BLaER1 (cell line): ENCODE results near the gene C8G.

Source experiments
- H3K27ac ChIP-seq: shearing (Covaris generic); formaldehyde crosslinking; 2 replicates; pipeline ENCODE4 v1.8.1; 2022
- H3K27me3 ChIP-seq: shearing (Covaris generic); formaldehyde crosslinking; 2 replicates; pipeline ENCODE4 v1.8.1; 2022
- H3K36me3 ChIP-seq: shearing (Covaris generic); formaldehyde crosslinking; 2 replicates; pipeline ENCODE4 v1.8.1; 2022
- H3K4me1 ChIP-seq: shearing (Covaris generic); formaldehyde crosslinking; 2 replicates; pipeline ENCODE4 v1.8.1; 2022
- H3K4me2 ChIP-seq: shearing (Covaris generic); formaldehyde crosslinking; 2 replicates; pipeline ENCODE4 v1.8.1; 2022
- H3K4me3 ChIP-seq: shearing (Covaris generic); formaldehyde crosslinking; 2 replicates; pipeline ENCODE4 v1.8.1; 2022
- H3K9ac ChIP-seq: shearing (Covaris generic); formaldehyde crosslinking; 2 replicates; pipeline ENCODE4 v1.8.1; 2022
- H3K9me3 ChIP-seq: shearing (Covaris generic); formaldehyde crosslinking; 2 replicates; pipeline ENCODE4 v1.8.1; 2022
- H4K20me1 ChIP-seq: shearing (Covaris generic); formaldehyde crosslinking; 2 replicates; pipeline ENCODE4 v1.8.1; 2022
- Cebpa-rat ChIP-seq: shearing (Covaris generic); IDR thresholded peaks from 2 replicates; pipeline ENCODE4 v1.8.1; 2022

Gene C8G

DNA sequence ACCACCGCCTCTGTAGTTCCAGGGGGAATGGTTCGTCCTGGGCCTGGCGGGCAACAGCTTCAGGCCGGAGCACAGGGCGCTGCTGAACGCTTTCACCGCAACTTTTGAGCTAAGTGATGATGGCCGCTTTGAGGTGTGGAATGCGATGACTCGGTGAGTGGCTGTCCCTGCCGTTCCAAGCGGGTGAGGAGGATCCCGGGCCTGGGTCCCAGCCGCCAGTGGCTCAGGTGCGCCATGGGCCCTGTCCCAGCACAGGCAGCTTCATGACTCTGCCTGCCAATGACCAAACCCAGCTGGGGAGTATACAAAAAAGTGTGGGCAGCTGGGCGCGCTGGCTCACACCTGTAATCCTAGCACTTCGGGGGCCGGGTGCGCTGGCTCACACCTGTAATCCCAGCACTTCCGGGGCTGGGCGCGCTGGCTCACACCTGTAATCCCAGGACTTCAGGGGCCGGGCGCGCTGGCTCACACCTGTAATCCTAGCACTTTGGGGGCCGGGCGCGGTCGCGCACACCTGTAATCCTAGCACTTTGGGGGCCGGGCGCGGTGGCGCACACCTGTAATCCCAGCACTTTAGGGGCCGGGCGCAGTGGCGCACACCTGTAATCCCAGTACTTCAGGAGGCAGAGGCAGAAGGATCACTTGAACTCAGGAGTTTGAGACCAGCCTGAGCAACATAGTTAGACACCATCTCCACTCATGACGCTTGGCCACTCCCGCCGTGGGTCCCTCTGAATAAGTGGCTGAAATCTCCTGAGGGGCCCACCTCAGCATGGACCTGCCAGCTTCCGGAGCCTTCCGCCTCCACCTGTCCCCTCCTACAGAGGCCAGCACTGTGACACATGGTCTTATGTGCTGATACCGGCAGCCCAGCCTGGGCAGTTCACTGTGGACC is 8.1 kb downstream of the C8G start:
- Histone ChIP-seq H3K4me2 (no peak overlapping the region), H3K4me3 (no peak overlapping the region), H3K9me3 (no peaks in the 10 kb centered on the region), H3K36me3 (no peaks in the 10 kb centered on the region), H4K20me1 (no peaks in the 10 kb centered on the region), H3K27ac (no peak overlapping the region), H3K9ac (no peak overlapping the region), H3K27me3 (no peaks in the 10 kb centered on the region), H3K4me1 (peaks cover 21% of the 10 kb centered on the region)
- no peak for TF ChIP-seq Cebpa-rat

DNA sequence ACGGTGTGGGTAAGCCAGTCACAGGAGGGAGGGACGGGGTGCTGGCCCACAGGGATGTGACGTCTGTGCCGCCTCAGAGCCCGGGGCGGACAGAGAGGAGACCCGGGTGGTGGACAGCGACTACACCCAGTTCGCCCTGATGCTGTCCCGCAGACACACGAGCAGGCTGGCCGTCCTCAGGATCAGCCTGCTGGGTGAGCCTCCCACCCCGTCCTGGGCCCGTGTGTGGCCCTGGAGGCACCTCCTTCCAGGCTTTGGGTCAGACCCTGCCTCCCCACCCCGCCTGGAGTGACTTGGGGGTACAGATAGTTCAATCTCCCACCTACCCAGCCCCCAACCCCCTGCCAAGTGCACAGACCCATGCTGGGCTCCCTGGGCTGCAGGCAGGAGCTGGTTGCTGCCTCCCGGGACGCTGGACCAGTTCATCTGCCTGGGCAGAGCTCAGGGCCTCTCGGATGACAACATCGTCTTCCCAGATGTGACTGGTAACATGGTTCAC is 8.8 kb downstream of the C8G start:
- H3K27ac ChIP-seq = no peak overlapping the region
- no peaks in the 10 kb centered on the region for H3K36me3 ChIP-seq
- H3K9me3 ChIP-seq = no peaks in the 10 kb centered on the region
- no peak overlapping the region for H3K4me3 ChIP-seq
- no peak for TF ChIP-seq Cebpa-rat
- H3K4me1 ChIP-seq = peaks cover 14% of the 10 kb centered on the region
- no peaks in the 10 kb centered on the region for H4K20me1 ChIP-seq
- no peak overlapping the region for H3K4me2 ChIP-seq
- H3K27me3 ChIP-seq = no peaks in the 10 kb centered on the region
- H3K9ac ChIP-seq = no peak overlapping the region

DNA sequence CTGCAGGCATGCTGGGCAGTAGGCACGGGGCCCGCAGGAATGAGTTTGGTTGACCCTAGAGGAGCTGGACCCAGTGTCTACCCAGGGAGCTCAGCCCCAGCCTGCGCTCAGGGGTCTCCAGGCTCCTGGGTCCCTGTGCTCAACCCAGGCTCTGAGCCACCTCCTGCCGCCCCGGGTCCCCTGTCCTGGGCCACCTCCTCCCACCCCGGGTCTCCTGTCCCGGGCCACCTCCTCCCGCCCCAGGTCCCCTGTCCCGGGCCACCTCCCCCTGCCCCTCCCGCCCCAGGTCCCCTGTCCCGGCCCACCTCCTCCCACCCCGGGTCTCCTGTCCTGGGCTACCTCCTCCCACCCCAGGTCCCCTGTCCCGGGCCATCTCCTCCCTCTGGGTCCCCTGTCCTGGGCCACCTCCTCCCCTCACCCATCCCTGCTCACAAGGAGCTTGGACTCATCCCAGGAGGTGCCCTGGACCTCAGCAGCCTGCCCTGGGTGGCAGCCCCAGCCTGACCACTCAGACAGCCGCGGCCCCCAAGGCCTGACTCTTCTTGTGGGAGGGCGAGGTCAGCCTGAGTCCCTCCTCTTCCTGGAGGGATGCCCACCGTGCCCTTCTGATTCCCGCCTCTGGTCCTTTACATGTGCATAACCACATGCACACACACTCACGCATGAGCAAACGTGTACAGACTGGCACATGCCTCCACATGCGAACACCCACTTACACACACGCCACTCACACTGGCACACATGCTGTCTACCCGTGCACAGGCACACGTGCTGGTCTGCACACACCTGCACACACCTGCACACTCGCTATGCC is 9.4 kb downstream of the C8G start:
- no peak overlapping the region for H3K9ac ChIP-seq
- no peaks in the 10 kb centered on the region for H3K36me3 ChIP-seq
- H3K27ac ChIP-seq = no peak overlapping the region
- TF ChIP-seq Cebpa-rat = no peak
- no peak overlapping the region for H3K4me2 ChIP-seq
- no peaks in the 10 kb centered on the region for H4K20me1 ChIP-seq
- H3K4me1 ChIP-seq = peaks cover 12% of the 10 kb centered on the region
- H3K27me3 ChIP-seq = no peaks in the 10 kb centered on the region
- no peaks in the 10 kb centered on the region for H3K9me3 ChIP-seq
- no peak overlapping the region for H3K4me3 ChIP-seq

DNA sequence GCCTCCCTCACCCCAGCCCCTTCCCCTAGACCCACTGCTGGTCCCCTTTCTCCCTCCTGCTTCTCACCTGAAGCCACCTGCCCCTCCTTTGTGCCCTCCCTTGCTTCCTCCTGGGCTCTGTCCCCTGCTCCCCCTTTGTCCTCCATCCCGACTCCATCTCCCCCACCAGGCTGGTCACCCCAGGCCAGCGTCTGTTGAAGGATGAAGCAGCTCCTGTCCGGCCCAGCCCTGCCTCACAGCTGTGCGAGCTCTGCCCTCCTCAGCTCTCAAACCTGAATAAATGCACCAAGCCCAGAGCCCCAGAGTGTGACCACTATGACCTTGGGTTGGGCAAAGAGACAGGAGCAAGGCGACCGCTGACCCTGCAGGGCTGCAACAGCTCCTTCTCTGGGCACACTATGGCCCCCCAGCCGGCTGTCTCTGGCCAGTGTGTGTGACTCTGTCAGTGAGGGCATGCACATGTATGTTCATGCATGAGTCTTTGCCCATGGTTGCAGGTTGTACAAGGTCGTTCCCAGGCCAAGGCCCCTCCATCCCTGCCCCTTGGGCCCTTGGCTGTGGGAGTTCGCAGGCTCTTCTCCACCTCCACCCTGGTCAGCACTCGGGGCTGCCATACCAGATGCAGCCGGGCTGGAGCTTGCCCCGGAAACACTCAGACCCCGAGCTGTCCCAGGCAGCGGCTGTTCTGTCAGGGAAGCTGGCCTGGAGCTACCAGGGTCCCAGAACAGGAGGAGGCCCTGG is 10.3 kb downstream of the C8G start:
- no peaks in the 10 kb centered on the region for H4K20me1 ChIP-seq

DNA sequence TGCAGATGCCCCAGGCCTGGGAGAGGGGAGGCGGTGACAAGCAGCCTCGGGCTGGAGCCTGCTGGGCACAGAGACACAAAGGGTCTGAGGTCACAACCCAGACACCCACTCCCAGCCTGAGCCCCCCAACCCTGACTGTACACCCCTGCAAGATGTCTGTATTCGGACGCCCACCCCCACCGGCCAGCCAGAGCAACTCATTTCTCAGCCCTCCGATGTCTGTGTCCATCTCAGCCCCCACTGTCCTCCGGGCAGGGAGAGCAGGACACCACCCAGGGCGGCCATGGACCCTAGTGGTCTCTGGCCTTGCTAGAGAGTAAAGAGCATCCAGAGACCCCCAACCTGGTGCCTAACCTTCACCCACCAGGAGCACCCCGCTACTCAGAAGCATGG is 10.9 kb downstream of the C8G start:
- Histone ChIP-seq H3K36me3 (no peaks in the 10 kb centered on the region), H3K9me3 (no peaks in the 10 kb centered on the region), H3K27me3 (no peaks in the 10 kb centered on the region), H3K9ac (no peak overlapping the region), H3K27ac (no peak overlapping the region), H3K4me2 (no peak overlapping the region), H3K4me3 (no peak overlapping the region), H4K20me1 (no peaks in the 10 kb centered on the region), H3K4me1 (peaks cover 14% of the 10 kb centered on the region)
- TF ChIP-seq Cebpa-rat = no peak

More for the DNA sequence above, 10.3 kb downstream of the C8G start:
- H3K27ac ChIP-seq = no peak overlapping the region
- no peaks in the 10 kb centered on the region for H3K27me3 ChIP-seq
- TF ChIP-seq Cebpa-rat = no peak
- H3K4me3 ChIP-seq = no peak overlapping the region
- H3K36me3 ChIP-seq = no peaks in the 10 kb centered on the region
- H3K4me2 ChIP-seq = no peak overlapping the region
- no peaks in the 10 kb centered on the region for H3K9me3 ChIP-seq
- H3K4me1 ChIP-seq = peaks cover 16% of the 10 kb centered on the region
- no peak overlapping the region for H3K9ac ChIP-seq

DNA sequence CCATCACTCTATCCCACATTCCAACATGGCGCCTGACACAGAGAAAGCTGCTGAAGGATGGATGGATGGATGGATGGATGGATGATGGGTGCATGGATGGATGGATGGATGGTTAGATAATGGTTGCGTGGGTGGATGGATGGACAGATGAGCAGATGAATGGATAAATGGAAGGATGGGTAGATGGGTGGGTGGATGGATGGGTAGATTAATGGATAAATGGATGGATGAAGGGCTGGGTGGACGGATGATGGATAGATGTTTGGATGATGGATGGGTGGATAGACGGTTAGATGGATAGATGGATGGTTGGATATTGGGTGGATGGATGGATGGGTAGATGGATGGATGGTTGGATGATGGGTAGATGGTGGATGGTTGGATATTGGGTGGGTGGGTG is 11.6 kb downstream of the C8G start:
- no peaks in the 10 kb centered on the region for H3K9me3 ChIP-seq
- no peaks in the 10 kb centered on the region for H3K36me3 ChIP-seq
- peaks cover 14% of the 10 kb centered on the region for H3K4me1 ChIP-seq
- H3K9ac ChIP-seq = no peak overlapping the region
- TF ChIP-seq Cebpa-rat = no peak
- H3K27me3 ChIP-seq = no peaks in the 10 kb centered on the region
- no peaks in the 10 kb centered on the region for H4K20me1 ChIP-seq
- no peak overlapping the region for H3K4me2 ChIP-seq
- H3K4me3 ChIP-seq = no peak overlapping the region
- H3K27ac ChIP-seq = no peak overlapping the region

DNA sequence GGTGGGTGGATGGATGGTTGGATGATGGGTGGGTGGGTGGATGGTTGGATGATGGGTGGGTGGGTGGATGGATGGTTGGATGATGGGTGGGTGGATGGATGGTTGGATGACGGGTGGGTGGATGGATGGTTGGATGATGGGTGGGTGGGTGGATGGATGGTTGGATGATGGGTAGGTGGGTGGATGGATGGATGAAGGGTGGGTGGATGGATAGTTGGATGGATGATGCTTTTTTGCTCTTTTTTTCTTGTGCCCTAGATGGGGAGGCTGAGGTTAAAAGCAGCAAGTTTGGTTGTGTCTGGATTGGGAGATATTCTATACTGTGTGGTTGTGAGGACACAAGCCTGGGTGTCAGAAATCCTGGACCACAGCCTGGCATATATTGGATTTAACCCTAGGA is 12.4 kb downstream of the C8G start:
- no peak overlapping the region for H3K4me2 ChIP-seq

DNA sequence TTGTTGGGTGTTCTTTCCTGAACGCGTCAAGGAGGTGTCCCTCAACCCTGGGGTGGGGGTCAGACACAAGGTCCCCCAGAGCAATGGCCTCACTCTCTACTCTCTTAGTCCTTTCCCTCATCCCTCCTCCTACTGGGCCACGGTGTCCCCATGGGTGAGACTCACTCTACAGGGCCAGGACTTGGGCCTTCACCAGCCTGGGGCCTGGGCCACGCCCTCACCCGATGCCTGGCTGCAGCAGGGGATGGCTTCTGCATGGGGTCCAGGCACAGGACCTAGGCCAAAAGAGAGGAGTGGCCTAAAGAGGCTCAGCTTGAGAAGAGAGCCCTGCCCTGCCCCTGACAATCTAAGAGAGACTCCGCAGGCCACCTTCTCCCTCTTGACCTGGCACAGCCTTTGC is 12.9 kb downstream of the C8G start:
- Histone ChIP-seq H3K27me3 (no peaks in the 10 kb centered on the region), H4K20me1 (no peaks in the 10 kb centered on the region), H3K4me1 (peaks cover 14% of the 10 kb centered on the region), H3K36me3 (no peaks in the 10 kb centered on the region), H3K9ac (no peak overlapping the region), H3K9me3 (no peaks in the 10 kb centered on the region), H3K4me3 (no peak overlapping the region), H3K27ac (no peak overlapping the region), H3K4me2 (no peak overlapping the region)
- TF ChIP-seq Cebpa-rat = no peak

More for the DNA sequence above, 12.4 kb downstream of the C8G start:
- Histone ChIP-seq H3K4me1 (peaks cover 14% of the 10 kb centered on the region), H3K9ac (no peak overlapping the region), H3K27ac (no peak overlapping the region), H3K9me3 (no peaks in the 10 kb centered on the region), H4K20me1 (no peaks in the 10 kb centered on the region), H3K36me3 (no peaks in the 10 kb centered on the region), H3K4me3 (no peak overlapping the region), H3K27me3 (no peaks in the 10 kb centered on the region)
- no peak for TF ChIP-seq Cebpa-rat

DNA sequence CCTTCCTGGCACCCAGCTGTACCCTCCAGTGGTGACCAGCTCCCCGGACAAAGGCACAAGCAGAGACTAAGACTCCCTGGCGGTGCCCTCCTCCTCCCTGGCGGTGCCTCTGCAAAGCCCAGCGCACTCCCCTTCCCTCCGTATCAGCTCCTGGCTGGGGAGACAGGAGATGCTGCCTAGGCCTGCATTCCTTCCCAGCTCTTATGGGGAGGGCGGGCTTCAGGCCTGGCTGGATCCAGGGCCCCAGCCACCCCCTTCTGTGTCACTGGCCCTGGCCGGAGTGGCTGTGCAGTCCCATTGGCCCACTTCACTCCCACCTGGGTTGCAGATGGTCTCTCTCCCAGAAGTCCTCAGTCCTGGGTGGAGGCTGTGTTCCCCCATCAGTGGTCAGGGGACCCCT is 13.4 kb downstream of the C8G start:
- peaks cover 14% of the 10 kb centered on the region for H3K4me1 ChIP-seq
- TF ChIP-seq Cebpa-rat = no peak
- H3K4me3 ChIP-seq = no peak overlapping the region
- no peaks in the 10 kb centered on the region for H3K36me3 ChIP-seq
- H3K27ac ChIP-seq = no peak overlapping the region
- no peak overlapping the region for H3K9ac ChIP-seq
- no peaks in the 10 kb centered on the region for H3K9me3 ChIP-seq
- no peaks in the 10 kb centered on the region for H4K20me1 ChIP-seq
- no peak overlapping the region for H3K4me2 ChIP-seq
- H3K27me3 ChIP-seq = no peaks in the 10 kb centered on the region
